ENCODE results near the gene SIK3.

SIK3 gene

GRCh38 chr11:116857936-116858335 is 240.3 kb downstream of the SIK3 start:
- no peak overlapping the region for H3K4me3 ChIP-seq (replicated peaks; ENCODE audit: insufficient read depth, low read length)
- no peaks in the 10 kb centered on the region for H3K27me3 ChIP-seq (ENCODE audit: insufficient read depth, poor library complexity, severe bottlenecking)
- H3K27ac ChIP-seq (replicated peaks), result no peak overlapping the region
- TF ChIP-seq POLR2AphosphoS5 (IDR thresholded peaks at IDR 0.05; ENCODE audit: low read depth), result no peak
- no peak for TF ChIP-seq SPI1 (IDR thresholded peaks at IDR 0.05; ENCODE audit: borderline replicate concordance, low read depth)
- no peak for TF ChIP-seq CTCF (IDR thresholded peaks at IDR 0.05; ENCODE audit: insufficient read depth, low read length)
- TF ChIP-seq GABPA (IDR thresholded peaks at IDR 0.05; ENCODE audit: low read depth), result no peak
- no peak for TF ChIP-seq REST (IDR thresholded peaks at IDR 0.05; ENCODE audit: insufficient replicate concordance, low read depth)
- DNase-seq (ENCODE audit: low read depth in 1 of 2, low spot score in 1 of 2), result no peak

- no peak for DNase-seq (ENCODE audit: low read depth in 1 of 2, low spot score in 1 of 2)
- Histone ChIP-seq H3K27me3 (ENCODE audit: insufficient read depth, poor library complexity, severe bottlenecking) (no peaks in the 10 kb centered on the region), H3K4me3 (replicated peaks; ENCODE audit: insufficient read depth, low read length) (no peak overlapping the region), H3K27ac (replicated peaks) (no peak overlapping the region)
- no peak for TF ChIP-seq GABPA (IDR thresholded peaks at IDR 0.05; ENCODE audit: low read depth)
- TF ChIP-seq REST (IDR thresholded peaks at IDR 0.05; ENCODE audit: insufficient replicate concordance, low read depth), result no peak
Measured at GRCh38 chr11:116857316-116857715, 240.9 kb downstream of the SIK3 start.

- H3K4me3 ChIP-seq (replicated peaks; ENCODE audit: insufficient read depth, low read length), result no peak overlapping the region
- no peak for DNase-seq (ENCODE audit: low read depth in 1 of 2, low spot score in 1 of 2)
- no peaks in the 10 kb centered on the region for H3K27me3 ChIP-seq (ENCODE audit: insufficient read depth, poor library complexity, severe bottlenecking)
- no peak overlapping the region for H3K27ac ChIP-seq (replicated peaks)
- TF ChIP-seq POLR2AphosphoS5 (IDR thresholded peaks at IDR 0.05; ENCODE audit: low read depth) (no peak), REST (IDR thresholded peaks at IDR 0.05; ENCODE audit: insufficient replicate concordance, low read depth) (no peak), CTCF (IDR thresholded peaks at IDR 0.05; ENCODE audit: insufficient read depth, low read length) (no peak), SPI1 (IDR thresholded peaks at IDR 0.05; ENCODE audit: borderline replicate concordance, low read depth) (no peak), GABPA (IDR thresholded peaks at IDR 0.05; ENCODE audit: low read depth) (no peak)
Measured at GRCh38 chr11:116856423-116856822, 241.8 kb downstream of the SIK3 start.

- DNase-seq (ENCODE audit: low read depth in 1 of 2, low spot score in 1 of 2), result no peak
- Histone ChIP-seq H3K4me3 (replicated peaks; ENCODE audit: insufficient read depth, low read length) (no peak overlapping the region), H3K27ac (replicated peaks) (peak overlapping the region; percentile 89; the same call in 1 of the 2 replicates), H3K27me3 (ENCODE audit: insufficient read depth, poor library complexity, severe bottlenecking) (no peaks in the 10 kb centered on the region)
- no peak for TF ChIP-seq REST (IDR thresholded peaks at IDR 0.05; ENCODE audit: insufficient replicate concordance, low read depth)
- TF ChIP-seq SPI1 (IDR thresholded peaks at IDR 0.05; ENCODE audit: borderline replicate concordance, low read depth), result no peak
- no peak for TF ChIP-seq POLR2AphosphoS5 (IDR thresholded peaks at IDR 0.05; ENCODE audit: low read depth)
Measured at GRCh38 chr11:116855413-116855812, 242.8 kb downstream of the SIK3 start.

Data from HL-60 (cell line).